Esophagus squamous epithelium (tissue), 4 donors: ENCODE results near the gene OCA2.

Experiments used
- CTCF ChIP-seq, 6 experiments: fragments of 450-650 bp in 4 of 6; fragments of 200-600 bp in 2 of 6; sonication (generic) in 2 of 6; IDR thresholded peaks; one replicate each; pipeline ENCODE4 v1.5.1; 2016 to 2019; ENCODE audit warnings: antibody characterized with exemption in 6 of 6, mild to moderate bottlenecking in 4 of 6, moderate library complexity in 4 of 6
- POLR2A ChIP-seq, 4 donors: fragments of 450-650 bp; IDR thresholded peaks; one replicate each; pipeline ENCODE4 v1.6.1; 2017; ENCODE audit warnings: antibody characterized with exemption in 4 of 4, mild to moderate bottlenecking in 4 of 4, moderate library complexity in 3 of 4

- TF ChIP-seq CTCF (IDR thresholded peaks at IDR 0.05), result no peak
- TF ChIP-seq POLR2A (IDR thresholded peaks at IDR 0.05), result no peak
Observed at GRCh38 chr15:28066231-28066630, 32.9 kb downstream of the OCA2 start.
